Measurements from ENCODE around the gene REM1. TPM values are rescaled to one million over a fixed set of nuclear protein-coding genes. Genes with fewer than 3 reads are reported as not detected.
A peak's percentile ranks its signal among the peaks of the same experiment; 100 is the strongest.
"Not testable (repeated sequence)": the region's sequence is repeated elsewhere in the genome, so short reads cannot be mapped to it uniquely, and the experiment has no call there.

REM1 gene, protein sequence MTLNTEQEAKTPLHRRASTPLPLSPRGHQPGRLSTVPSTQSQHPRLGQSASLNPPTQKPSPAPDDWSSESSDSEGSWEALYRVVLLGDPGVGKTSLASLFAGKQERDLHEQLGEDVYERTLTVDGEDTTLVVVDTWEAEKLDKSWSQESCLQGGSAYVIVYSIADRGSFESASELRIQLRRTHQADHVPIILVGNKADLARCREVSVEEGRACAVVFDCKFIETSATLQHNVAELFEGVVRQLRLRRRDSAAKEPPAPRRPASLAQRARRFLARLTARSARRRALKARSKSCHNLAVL
- total RNA-seq (ENCODE audit: unreplicated experiment): 2.8 TPM
- long read RNA-seq, partial matches to known transcripts: 0 of 2 reads
- long read RNA-seq, other reads (novel, unspliced or antisense): 1 of 2 reads

- DNase-seq: peak; percentile 75
- Mint-ChIP-seq H3K27ac (ENCODE audit: unreplicated experiment) (no peak within 1 kb of the TSS), H3K36me3 (ENCODE audit: unreplicated experiment) (peaks cover 19% of the 10 kb centered on the region), H3K27me3 (ENCODE audit: unreplicated experiment) (peaks cover 30% of the 10 kb centered on the region), H3K4me1 (ENCODE audit: low read depth, unreplicated experiment) (peaks cover 8% of the 10 kb centered on the region), H3K4me3 (ENCODE audit: unreplicated experiment) (peak within 1 kb of the TSS; percentile 79), H3K9me3 (ENCODE audit: unreplicated experiment) (peaks cover 16% of the 10 kb centered on the region)
- TF ChIP-seq, protein P1, sequence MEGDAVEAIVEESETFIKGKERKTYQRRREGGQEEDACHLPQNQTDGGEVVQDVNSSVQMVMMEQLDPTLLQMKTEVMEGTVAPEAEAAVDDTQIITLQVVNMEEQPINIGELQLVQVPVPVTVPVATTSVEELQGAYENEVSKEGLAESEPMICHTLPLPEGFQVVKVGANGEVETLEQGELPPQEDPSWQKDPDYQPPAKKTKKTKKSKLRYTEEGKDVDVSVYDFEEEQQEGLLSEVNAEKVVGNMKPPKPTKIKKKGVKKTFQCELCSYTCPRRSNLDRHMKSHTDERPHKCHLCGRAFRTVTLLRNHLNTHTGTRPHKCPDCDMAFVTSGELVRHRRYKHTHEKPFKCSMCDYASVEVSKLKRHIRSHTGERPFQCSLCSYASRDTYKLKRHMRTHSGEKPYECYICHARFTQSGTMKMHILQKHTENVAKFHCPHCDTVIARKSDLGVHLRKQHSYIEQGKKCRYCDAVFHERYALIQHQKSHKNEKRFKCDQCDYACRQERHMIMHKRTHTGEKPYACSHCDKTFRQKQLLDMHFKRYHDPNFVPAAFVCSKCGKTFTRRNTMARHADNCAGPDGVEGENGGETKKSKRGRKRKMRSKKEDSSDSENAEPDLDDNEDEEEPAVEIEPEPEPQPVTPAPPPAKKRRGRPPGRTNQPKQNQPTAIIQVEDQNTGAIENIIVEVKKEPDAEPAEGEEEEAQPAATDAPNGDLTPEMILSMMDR (IDR thresholded peaks at IDR 0.05; ENCODE audit: partially characterized antibody, unreplicated experiment): no peak
Measured at GRCh38 chr20:31474758-31475427, at the start of gene REM1, which contains the start of gene DEFB124. TSS of gene REM1 (plus strand) at chr20:31475288. CDS start at chr20:31476446, 1,158 bp downstream. TSS of gene DEFB124 (minus strand) at chr20:31475127. CDS start at chr20:31473013, 2,114 bp downstream.

GRCh38 chr20:31425797-31426196 lies 49.3 kb upstream of the REM1 start:
- no peaks in the 10 kb centered on the region for H3K4me1 Mint-ChIP-seq (ENCODE audit: low read depth, unreplicated experiment)
- no peak overlapping the region for H3K27ac Mint-ChIP-seq (ENCODE audit: unreplicated experiment)
- peaks cover 5% of the 10 kb centered on the region for H3K36me3 Mint-ChIP-seq (ENCODE audit: unreplicated experiment)
- H3K9me3 Mint-ChIP-seq (ENCODE audit: unreplicated experiment): peaks cover 15% of the 10 kb centered on the region
- TF ChIP-seq, protein P1 (IDR thresholded peaks at IDR 0.05; ENCODE audit: partially characterized antibody, unreplicated experiment): no peak
- no peaks in the 10 kb centered on the region for H3K27me3 Mint-ChIP-seq (ENCODE audit: unreplicated experiment)
- no peak overlapping the region for H3K4me3 Mint-ChIP-seq (ENCODE audit: unreplicated experiment)
- no peak for DNase-seq

GRCh38 chr20:31426891-31427551 lies 48.1 kb upstream of the REM1 start:
- not testable (repeated sequence) for H3K27ac Mint-ChIP-seq (ENCODE audit: unreplicated experiment); H3K4me1 Mint-ChIP-seq (ENCODE audit: low read depth, unreplicated experiment); H3K36me3 Mint-ChIP-seq (ENCODE audit: unreplicated experiment); H3K27me3 Mint-ChIP-seq (ENCODE audit: unreplicated experiment); H3K4me3 Mint-ChIP-seq (ENCODE audit: unreplicated experiment)
- peak; percentile 34 for DNase-seq
- H3K9me3 Mint-ChIP-seq (ENCODE audit: unreplicated experiment): peaks cover 15% of the 10 kb centered on the region

DNA sequence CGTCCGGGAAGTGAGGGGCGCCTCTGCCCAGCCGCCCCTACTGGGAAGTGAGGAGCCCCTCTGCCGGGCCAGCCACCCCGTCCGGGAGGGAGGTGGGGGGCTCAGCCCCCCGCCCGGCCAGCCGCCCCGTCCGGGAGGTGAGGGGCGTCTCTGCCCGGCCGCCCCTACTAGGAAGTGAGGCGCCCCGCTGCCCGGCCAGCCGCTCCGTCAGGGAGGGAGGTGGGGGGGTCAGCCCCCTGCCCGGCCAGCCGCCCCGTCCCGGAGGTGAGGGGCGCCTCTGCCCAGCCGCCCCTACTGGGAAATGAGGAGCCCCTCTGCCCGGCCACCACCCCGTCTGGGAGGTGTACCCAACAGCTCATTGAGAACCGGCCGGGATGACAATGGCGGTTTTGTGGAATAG lies 47.5 kb upstream of the REM1 start:
- H3K36me3 Mint-ChIP-seq (ENCODE audit: unreplicated experiment); H3K27me3 Mint-ChIP-seq (ENCODE audit: unreplicated experiment); H3K4me1 Mint-ChIP-seq (ENCODE audit: low read depth, unreplicated experiment); H3K27ac Mint-ChIP-seq (ENCODE audit: unreplicated experiment); H3K4me3 Mint-ChIP-seq (ENCODE audit: unreplicated experiment); DNase-seq: not testable (repeated sequence)
- H3K9me3 Mint-ChIP-seq (ENCODE audit: unreplicated experiment): peaks cover 17% of the 10 kb centered on the region

DNA sequence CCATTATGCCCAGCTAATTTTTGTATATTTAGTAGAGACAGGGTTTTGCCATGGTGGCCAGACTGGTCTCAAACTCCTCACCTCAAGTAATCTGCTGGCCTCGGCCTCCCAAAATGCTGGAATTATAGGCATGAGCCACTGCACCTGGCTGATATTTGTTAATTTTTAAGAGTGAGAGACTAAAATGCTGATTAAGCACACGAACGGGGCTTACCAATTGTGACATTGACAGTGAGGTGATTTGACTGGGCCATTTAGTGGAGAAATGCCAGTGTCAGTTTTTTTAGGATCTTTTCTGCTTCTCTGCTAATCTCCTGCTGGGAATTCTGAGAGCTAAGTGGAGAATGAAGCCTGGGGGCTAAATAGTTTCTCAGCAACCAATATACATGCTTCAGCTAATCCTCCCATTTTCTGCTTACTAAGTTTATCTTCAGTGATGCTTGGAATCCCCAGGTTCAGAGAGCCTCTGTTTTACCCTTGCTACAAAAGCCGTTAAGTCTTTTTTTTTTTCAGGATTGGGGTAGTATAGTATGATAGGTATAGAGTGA lies 44.4 kb upstream of the REM1 start:
- TF ChIP-seq, protein P1 (IDR thresholded peaks at IDR 0.05; ENCODE audit: partially characterized antibody, unreplicated experiment): no peak
- Mint-ChIP-seq H3K4me1 (ENCODE audit: low read depth, unreplicated experiment) (no peaks in the 10 kb centered on the region), H3K27me3 (ENCODE audit: unreplicated experiment) (no peaks in the 10 kb centered on the region), H3K27ac (ENCODE audit: unreplicated experiment) (no peak overlapping the region), H3K4me3 (ENCODE audit: unreplicated experiment) (no peak overlapping the region), H3K9me3 (ENCODE audit: unreplicated experiment) (peaks cover 8% of the 10 kb centered on the region), H3K36me3 (ENCODE audit: unreplicated experiment) (peaks cover 2% of the 10 kb centered on the region)
- DNase-seq: no peak

Data from glutamatergic neuron (in vitro differentiated cells).